Ishikawa (cell line): ENCODE data around the gene FBXW11.

Experiments
- CEBPB ChIP-seq: IDR thresholded peaks from 2 replicates; pipeline ENCODE4 v1.6.1; 2012
- CREB1 ChIP-seq: IDR thresholded peaks from 2 replicates; pipeline ENCODE4 v1.6.1; 2012; ENCODE audit warnings: low read depth
- EGR1 ChIP-seq: IDR thresholded peaks from 2 replicates; pipeline ENCODE4 v1.6.1; 2012
- EP300 ChIP-seq: IDR thresholded peaks from 2 replicates; pipeline ENCODE4 v1.6.1; 2012; ENCODE audit warnings: borderline replicate concordance
- FOXM1 ChIP-seq: IDR thresholded peaks from 2 replicates; pipeline ENCODE4 v1.6.1; 2012; ENCODE audit warnings: low read depth, borderline replicate concordance
- NFIC ChIP-seq: IDR thresholded peaks from 2 replicates; pipeline ENCODE4 v1.6.1; 2012
- RAD21 ChIP-seq: IDR thresholded peaks from 2 replicates; pipeline ENCODE4 v1.6.1; 2012; ENCODE audit warnings: low read depth
- TAF1 ChIP-seq: IDR thresholded peaks from 2 replicates; pipeline ENCODE4 v1.6.1; 2012; ENCODE audit warnings: low read depth, mild to moderate bottlenecking
- TCF12 ChIP-seq: IDR thresholded peaks from 2 replicates; pipeline ENCODE4 v1.6.1; 2012; ENCODE audit warnings: low read depth
- TEAD4 ChIP-seq: IDR thresholded peaks from 2 replicates; pipeline ENCODE4 v1.6.1; 2012
- YY1 ChIP-seq: IDR thresholded peaks from 2 replicates; pipeline ENCODE4 v1.6.1; 2012; ENCODE audit warnings: low read depth
- ZBTB7A ChIP-seq: IDR thresholded peaks from 2 replicates; pipeline ENCODE4 v1.6.1; 2012; ENCODE audit warnings: low read depth
- TF ChIP-seq, protein P1 (sequence below): IDR thresholded peaks from 2 replicates; pipeline ENCODE4 v1.6.1; 2012
- TF ChIP-seq, protein P2 (sequence below): IDR thresholded peaks from 2 replicates; pipeline ENCODE4 v1.6.1; 2012
- TF ChIP-seq, protein P3 (sequence below): IDR thresholded peaks from 2 replicates; pipeline ENCODE4 v1.6.1; 2012; ENCODE audit warnings: low read depth, mild to moderate bottlenecking

FBXW11 gene

DNA sequence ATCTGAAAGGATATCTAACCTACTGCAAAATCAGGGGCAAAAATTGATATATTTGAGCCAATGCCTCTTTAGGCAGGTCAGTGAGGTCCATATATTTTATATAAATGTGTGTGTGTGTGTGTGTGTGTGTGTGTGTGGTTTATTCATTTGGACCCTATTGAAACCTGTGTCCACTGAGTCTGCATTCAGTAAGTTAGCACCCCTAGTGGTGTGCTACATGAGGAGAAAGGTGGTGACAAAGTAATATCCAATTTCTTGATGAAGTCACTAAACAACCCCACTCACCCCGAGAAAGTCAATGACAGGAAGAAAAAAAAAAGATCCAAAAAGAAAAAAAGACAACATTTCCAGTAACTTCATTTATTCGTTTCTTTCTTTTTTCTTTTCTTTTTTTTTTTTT lies 4.1 kb downstream of the FBXW11 start:
- TF ChIP-seq ZBTB7A (no peak), RAD21 (peak; percentile 34)

DNA sequence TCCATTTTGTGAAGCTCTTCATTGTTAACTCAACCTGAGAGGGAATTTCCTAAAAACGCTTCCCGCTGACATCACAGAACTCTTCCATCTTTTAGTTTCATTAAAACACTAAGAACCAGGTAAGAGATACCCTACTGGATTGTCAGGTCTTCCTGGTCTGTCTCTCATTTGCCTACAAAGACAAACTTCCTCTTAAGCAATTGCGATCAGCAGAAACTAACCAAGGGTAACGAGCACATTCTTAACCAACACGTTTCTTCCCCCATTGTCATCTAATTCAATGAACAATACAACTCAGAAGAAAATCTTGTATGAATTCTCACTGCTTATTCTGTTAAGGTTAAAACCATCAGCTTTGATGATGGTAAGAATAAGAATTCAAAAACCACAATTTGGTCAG lies 6.6 kb downstream of the FBXW11 start:
- 0 out of 2 replicates have a peak, but pooled peaks have one; percentile 26 for TF ChIP-seq CEBPB
- no peak for TF ChIP-seq FOXM1
- TF ChIP-seq, protein P1, sequence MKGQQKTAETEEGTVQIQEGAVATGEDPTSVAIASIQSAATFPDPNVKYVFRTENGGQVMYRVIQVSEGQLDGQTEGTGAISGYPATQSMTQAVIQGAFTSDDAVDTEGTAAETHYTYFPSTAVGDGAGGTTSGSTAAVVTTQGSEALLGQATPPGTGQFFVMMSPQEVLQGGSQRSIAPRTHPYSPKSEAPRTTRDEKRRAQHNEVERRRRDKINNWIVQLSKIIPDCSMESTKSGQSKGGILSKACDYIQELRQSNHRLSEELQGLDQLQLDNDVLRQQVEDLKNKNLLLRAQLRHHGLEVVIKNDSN = no peak

DNA sequence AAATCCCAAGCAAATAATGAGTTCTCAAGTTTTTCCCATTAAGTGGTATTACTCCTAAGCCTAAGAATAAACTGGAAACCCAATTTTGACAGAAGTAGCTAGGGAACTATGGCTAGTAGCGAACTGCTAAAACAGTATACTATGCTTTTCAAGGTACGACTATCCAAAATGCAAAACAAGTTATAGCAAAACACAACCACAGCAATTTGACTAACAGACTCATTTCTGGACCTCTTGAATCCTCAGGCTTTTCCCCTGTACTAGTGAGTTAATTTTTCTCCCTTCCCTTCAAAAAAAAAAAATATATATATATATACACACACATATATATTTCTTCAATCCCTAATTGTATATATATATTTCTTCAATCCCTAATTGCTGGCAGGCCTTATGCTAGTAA lies 7.3 kb downstream of the FBXW11 start:
- TF ChIP-seq EP300 (no peak), CEBPB (no peak), TAF1 (no peak), TEAD4 (no peak), ZBTB7A (no peak), TCF12 (no peak), FOXM1 (no peak), YY1 (no peak), NFIC (no peak)
- TF ChIP-seq, protein P1 = no peak
- TF ChIP-seq, protein P2, sequence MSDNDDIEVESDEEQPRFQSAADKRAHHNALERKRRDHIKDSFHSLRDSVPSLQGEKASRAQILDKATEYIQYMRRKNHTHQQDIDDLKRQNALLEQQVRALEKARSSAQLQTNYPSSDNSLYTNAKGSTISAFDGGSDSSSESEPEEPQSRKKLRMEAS = no peak

DNA sequence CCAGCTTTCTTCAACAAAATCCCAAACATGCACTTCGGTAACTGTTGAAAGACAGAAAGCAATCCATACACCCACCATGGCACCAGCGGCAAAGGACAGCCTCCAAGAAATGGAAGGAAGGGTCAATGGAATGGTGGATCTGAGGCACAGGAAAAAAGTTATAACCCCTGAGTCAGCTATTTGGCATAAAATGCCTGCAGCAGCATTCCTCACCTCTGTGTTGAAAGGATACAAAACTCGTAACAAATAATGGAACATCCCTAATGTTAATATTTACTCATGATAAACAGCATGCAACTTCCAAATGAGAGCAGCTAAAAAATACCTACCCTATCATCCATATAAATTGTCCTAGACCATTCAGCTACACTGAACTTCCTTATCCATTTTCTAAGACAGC lies 9.4 kb downstream of the FBXW11 start:
- no peak for TF ChIP-seq TCF12
- no peak for TF ChIP-seq EGR1
- TF ChIP-seq FOXM1 = no peak
- no peak for TF ChIP-seq YY1
- TF ChIP-seq, protein P2 = no peak
- TF ChIP-seq ZBTB7A = no peak
- TF ChIP-seq CEBPB = no peak
- TF ChIP-seq, protein P1 = no peak
- no peak for TF ChIP-seq TEAD4
- TF ChIP-seq CREB1 = no peak
- TF ChIP-seq TAF1 = no peak
- no peak for TF ChIP-seq RAD21
- no peak for TF ChIP-seq NFIC
- TF ChIP-seq, protein P3, sequence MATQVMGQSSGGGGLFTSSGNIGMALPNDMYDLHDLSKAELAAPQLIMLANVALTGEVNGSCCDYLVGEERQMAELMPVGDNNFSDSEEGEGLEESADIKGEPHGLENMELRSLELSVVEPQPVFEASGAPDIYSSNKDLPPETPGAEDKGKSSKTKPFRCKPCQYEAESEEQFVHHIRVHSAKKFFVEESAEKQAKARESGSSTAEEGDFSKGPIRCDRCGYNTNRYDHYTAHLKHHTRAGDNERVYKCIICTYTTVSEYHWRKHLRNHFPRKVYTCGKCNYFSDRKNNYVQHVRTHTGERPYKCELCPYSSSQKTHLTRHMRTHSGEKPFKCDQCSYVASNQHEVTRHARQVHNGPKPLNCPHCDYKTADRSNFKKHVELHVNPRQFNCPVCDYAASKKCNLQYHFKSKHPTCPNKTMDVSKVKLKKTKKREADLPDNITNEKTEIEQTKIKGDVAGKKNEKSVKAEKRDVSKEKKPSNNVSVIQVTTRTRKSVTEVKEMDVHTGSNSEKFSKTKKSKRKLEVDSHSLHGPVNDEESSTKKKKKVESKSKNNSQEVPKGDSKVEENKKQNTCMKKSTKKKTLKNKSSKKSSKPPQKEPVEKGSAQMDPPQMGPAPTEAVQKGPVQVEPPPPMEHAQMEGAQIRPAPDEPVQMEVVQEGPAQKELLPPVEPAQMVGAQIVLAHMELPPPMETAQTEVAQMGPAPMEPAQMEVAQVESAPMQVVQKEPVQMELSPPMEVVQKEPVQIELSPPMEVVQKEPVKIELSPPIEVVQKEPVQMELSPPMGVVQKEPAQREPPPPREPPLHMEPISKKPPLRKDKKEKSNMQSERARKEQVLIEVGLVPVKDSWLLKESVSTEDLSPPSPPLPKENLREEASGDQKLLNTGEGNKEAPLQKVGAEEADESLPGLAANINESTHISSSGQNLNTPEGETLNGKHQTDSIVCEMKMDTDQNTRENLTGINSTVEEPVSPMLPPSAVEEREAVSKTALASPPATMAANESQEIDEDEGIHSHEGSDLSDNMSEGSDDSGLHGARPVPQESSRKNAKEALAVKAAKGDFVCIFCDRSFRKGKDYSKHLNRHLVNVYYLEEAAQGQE = no peak

DNA sequence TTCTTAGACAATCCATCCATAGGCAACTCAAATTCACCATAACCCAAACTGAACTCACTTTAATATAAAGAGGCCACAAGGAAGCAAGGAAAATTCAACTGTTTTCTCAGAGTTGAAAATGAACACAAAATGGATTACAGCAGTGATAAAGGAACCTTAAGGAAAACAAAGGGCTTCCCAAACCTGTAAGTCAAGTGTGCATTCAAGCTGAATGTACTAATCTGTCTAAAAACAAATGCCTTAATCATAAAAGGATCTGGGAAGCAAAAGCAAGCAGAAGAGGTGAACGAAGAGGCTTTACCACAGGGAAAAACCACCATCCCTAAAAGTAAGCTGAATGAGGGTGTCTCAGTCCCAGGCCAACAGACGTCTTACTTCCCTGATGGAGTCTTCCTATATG lies 13.6 kb downstream of the FBXW11 start:
- TF ChIP-seq TEAD4 (no peak), TAF1 (no peak), RAD21 (no peak), FOXM1 (no peak), ZBTB7A (no peak), CREB1 (no peak), EGR1 (no peak), EP300 (no peak), TCF12 (no peak), CEBPB (no peak), NFIC (no peak), YY1 (no peak)
- TF ChIP-seq, protein P1 = no peak
- TF ChIP-seq, protein P2 = no peak
- TF ChIP-seq, protein P3 = no peak
